Stimulated activated CD8-positive, alpha-beta memory T cell treated with anti-CD3 and anti-CD28 coated beads, Interleukin-15, amount 100 ng/mL, for 1 hour (primary cell): ENCODE results near the gene DDAH1.
"Not testable (repeated sequence)": the region's sequence is repeated elsewhere in the genome, so short reads cannot be mapped to it uniquely, and the experiment has no call there.

Experiments
- DNase-seq: peaks from one replicate; pipeline ENCODE4 v3.0.0-alpha.2; 2020; ENCODE audit warnings: low read depth

The DDAH1 gene

DNA sequence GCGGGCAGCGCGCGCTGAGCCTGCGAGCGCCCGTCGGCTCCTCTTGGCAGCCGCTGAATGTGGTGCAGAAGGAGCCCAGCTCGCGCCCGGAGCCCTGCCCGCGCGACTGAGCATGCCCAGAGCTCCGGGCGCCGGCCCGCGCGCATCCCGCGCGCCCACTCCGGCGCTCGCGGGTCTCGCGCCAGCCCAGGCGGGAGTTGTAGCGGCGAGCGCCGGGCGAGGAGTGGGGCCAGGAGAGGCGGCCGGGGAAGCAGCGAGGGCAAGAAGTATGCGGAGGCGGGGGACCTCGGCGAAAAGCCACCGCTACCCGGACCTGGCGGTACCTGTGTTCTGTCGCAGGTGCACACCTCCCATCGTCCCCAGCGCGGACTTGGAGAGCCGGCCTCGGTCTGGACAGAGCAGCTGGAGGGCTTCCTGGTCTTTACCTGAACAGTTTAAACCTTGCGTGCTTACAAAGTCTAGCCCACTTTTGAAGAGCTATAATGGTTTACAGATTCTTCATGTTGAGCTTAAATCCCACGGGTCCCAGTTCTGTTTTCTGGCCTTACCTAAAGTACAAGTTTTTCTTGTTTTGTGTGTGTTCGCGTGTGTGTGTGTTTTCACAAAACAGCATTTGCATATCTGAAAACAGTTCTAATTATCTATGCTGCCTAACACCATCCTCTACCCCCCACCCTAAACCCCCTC lies at the start of gene DDAH1:
DDAH1 (minus strand) TSS at position 61 of the 687 bp plus-strand sequence. CDS start 114 bp downstream, outside the sequence.
- DNase-seq: no peak

DNA sequence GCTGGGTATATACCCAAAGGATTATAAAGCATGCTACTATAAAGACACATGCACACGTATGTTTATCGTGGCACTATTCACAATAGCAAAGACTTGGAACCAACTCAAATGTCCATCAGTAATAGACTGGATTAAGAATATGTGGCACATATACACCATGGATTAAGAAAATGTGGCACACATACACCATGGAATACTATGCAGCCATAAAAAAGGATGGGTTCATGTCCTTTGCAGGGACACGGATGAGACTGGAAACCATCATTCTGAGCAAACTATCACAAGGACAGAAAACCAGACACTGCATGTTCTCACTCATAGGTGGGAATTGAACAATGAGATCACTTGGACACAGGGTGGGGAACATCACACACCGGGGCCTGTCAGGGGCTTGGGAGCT lies 49.0 kb upstream of the DDAH1 start:
- DNase-seq: not testable (repeated sequence)

DNA sequence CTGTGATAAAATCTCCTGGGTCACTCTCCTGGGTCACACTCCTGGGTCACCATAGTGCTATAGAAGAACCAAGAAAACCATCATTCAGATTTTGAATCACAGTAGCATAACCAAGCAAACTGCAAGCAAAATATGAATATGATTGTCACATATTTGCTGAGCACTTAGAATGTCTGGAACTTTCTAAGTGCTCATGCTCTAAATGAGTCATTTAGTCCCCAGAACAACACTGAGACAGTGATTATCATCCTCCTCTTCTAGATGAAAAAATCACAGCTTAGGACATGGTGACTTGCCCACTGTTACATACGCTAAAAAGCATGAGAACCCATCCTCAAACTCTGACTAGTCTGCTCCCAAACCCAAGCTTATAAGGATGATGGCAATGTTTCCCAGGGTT lies 39.5 kb upstream of the DDAH1 start:
- DNase-seq: no peak

DNA sequence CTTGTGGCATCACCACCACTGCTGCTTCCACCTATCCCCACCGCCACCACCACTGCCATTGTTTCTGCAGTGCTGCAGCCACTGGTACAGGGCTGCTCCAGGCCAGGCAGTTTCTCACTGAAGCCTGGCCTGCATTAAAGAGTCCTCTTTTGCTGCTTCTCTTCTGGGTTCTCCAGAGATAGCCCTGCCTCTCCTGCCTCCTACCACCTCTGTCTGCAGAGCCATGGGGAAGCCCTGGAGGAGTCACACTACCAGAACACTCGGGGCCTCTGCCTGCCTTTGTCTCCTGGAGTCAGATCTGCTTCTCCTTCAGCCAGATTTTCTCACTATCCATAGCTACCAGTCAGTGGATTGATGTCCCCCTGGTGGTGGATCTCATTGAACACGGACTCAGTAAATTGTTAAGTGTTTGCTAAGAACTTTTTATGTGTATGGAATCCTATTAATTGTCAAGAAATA lies 37.7 kb upstream of the DDAH1 start:
- DNase-seq: no peak

DNA sequence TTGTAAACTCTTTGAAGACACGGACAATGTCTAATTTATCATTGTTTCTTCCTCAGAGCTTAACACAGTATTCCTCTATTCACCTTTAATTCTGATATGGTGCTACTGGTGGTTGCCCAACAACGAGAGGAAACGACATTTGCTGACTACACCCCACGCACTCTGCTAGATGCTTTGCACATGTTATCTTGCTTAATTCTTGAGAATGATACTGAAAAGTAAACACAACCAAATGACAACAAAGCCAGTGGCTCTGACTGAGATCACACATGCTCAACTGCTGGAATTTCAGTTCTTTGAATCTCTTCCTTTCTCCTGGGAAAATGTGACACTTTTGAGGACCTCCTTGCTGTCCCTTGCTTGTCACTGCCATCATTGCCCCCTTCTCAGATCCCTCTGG lies 37.2 kb upstream of the DDAH1 start:
- DNase-seq: no peak

DNA sequence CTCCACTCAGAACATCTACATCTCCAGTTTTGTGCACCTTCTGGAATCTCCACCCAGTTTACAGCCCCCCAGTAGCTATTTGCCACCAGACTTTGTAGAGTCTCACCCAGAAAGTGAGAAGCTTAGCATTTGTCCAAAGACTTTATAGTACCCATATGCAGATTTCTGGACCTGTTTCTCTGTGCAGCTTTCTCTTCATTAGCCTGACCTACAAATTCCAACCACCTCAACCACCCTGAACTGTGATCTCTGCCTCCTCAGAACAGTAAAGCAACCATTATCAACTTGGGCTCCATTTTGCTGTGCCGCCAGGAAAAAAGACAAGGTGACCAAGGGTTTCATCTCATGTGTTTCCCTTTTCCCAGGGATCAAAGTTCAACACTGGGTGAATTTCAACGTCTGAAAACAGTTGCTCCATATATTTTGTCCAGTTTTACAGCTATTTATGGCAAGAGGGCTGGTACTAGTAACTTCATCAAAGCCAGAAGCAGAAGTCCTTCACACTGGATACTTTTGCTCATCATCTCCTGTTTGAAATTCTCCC lies 36.5 kb upstream of the DDAH1 start:
- no peak for DNase-seq

DNA sequence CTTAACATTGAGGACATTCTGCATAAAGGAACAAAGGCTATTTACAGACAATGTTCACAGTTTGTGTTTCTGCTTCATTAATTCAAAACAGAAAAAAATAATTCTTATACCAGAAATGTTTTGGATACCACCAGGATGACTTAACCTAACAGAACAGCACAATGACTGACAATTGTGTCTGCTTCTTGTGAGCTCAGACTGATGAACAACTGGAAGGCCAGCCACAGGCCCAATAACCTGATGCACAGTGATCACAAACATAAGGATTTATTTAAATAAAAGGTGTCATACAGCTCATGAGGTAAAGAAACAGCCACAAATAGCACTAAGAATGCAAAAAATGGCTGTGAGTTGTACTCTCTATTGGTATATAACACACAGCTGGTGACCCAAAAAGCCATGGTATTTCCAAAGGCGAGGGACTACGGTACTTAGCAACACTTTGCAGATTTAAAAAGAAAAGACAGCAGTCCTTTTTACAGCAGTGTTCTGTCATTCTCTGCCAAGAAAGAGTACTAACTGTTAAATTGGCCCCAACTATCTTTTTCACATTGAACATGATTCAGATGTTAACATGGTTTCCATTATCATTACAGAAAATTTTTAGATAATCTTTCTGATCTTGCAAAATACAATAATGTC lies 32.1 kb upstream of the DDAH1 start:
- no peak for DNase-seq

DNA sequence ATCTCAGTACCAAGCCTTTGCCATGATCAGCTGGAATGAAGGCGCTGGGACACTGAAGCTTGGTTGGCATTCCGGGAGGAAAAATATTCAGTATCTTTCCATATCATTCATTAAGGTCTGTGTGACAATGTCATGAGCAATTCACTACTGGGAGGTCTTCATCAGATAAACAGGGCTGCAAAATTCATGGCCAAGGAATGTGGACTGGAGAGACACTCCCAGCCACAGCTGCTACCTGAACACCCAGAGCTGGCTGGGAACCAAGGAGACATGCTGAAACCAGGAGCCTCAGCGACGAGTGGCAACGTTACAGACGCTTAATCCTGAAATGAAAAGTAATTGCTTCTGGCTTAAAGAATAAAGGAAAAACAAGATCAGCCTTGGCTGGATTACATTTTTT lies 30.6 kb upstream of the DDAH1 start:
- no peak for DNase-seq

DNA sequence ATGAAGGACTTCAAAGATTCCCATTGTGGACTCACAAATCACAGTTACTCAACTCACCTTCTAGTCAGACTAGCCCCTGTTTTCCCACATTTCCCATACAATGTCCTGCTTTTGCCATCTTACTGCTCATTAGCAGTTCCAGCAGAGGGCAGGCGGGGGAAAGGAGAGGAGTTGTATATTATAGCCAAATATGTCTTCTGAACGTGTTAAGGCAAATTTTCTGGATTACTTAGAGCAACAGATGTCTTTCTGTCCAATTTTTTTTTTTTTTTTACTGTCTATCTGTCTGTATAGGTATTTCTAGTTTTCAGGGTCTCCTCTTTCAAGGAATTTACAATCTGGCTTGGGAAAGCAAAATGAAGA lies 29.9 kb upstream of the DDAH1 start:
- no peak for DNase-seq

DNA sequence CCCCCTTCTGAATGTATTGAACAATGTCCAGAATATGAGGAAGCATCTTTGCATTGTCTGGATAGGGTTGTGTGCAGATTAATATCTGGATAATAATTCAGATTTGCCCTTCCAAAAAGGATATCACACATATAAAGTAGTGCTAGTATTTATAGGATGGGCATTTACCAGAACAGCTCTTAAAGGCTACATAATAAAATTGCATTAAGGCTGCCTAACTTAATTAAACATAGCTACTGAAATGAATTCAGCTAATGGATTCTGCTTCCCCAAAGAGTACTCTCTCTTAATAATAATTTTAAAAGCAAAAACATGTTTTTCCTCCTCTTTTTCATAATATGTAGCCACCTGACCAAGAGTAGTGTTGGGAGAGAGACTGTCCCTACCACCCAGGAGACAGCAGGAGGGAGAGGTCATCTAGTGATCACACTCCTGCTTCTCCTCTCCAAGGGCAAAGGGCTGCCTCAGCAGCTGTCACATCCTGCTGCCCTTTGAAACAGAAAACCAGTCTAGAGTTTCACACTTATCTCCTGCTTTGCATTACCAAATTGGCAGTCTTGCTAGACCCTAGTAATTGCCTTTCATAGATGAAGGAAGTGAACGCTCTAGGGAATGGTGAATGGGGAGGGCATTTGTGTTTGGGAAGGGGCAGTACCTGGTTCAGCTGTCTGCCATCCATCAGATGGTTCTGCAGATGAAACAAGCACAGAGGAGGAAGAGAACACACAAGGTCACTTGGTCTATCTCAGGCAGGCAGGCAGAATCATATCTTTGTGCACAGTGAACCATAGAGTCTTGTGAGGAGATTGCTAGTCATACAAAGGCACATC lies 29.3 kb upstream of the DDAH1 start:
- no peak for DNase-seq

DNA sequence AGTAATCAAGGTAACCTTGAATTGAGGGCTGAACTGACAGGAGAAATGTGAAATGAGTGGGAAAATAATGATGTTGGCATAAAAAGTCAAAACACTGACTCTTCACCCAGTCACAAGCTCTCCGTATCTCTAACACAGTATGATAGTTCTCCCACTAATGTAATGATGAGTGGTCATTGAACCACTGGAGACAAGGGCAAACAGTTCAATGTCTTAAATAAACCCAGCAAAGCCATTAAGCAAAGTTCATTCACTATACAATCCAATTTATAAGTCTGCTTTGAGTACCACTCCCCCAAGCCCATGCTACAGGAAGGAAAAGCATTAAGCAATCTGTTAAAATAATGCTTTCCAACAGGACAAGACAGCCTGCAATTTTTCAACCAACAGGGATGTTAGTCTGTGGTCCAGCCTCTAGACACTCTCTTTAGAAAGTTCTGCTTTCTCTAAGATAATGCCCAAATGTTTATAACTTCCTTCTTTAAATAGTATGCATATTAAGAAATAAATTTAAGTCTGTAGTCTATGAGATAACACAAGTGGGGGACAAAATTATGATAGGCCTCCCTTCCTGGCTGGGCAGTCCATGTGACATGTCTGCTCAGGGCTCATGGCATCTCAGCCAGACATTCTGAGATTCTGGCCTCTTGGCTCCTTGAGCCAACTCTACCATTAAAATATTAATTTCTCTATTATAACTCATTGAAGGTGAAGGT lies 25.5 kb upstream of the DDAH1 start:
- DNase-seq: no peak

DNA sequence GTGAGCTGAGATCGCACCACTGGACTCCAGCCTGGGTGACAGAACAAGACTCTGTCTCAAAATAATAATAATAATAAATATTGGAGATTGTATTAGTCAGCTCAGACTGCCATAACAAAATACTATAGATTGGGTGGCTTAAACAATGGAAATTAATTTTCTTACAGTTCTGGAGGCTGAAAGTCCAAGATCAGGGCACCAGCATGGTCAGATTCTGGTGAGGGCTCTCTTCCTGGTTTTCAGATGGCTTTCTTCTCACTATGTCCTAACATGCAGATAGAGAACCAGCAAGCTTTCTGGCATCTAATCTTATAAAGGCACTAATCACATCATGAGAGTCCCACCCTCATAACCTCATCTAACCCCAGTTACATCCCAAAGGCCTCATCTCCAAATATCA lies 23.2 kb upstream of the DDAH1 start:
- DNase-seq: no peak

DNA sequence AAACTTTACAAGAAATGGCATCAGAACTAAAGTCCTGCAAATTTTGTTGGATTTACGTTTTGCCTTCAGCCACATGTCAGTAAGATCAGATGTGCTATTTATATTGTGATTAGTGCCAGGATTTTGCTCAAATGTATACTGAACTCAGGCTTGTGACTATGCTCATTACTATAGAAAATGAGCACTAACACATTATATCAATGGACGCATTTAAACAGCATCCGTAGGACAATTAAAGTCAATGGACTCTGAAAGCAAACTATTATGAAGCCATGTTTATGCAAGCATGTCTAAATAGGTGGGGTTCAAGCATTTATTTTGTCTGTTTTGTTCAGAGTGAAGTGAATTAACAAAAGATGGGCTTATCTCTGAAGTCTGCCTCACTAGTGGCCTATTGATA lies 20.6 kb upstream of the DDAH1 start:
- DNase-seq: no peak

DNA sequence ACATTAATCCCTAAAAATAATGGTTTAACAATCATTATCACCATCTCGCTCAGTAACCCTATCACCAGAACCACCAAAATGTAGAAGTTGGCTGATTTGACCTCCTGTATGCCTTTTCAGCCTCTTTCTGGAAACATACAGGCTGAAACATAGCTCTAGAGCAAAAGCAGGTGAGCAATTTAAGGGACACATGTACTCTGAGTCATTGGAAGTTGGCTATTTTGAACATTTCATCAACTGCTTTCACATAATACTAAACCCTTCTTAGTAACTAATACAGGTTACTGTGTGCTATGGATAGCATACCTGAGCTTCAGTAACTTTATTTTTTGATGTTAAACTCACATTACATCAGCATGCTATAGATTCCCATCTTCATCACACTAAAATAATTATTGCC lies 19.8 kb upstream of the DDAH1 start:
- DNase-seq: no peak

DNA sequence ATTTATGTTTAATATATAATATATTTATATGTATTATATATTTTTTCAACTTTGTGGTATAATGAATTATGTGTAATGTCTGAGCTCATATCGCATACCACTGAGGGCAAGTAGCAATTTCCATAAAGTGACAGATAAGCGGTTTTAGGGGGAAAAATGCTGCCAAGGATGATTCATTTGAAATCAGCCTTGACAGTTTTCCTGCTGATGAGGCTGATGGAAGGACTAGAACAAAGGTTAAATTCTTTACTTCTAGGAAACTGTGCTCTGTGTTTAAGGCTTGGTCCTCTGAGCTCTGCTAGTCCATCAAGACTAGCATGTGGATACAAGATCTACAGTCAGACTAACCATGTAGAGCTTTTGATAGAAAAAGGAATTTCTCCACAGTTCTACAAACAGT lies 19.3 kb upstream of the DDAH1 start:
- DNase-seq: no peak

DNA sequence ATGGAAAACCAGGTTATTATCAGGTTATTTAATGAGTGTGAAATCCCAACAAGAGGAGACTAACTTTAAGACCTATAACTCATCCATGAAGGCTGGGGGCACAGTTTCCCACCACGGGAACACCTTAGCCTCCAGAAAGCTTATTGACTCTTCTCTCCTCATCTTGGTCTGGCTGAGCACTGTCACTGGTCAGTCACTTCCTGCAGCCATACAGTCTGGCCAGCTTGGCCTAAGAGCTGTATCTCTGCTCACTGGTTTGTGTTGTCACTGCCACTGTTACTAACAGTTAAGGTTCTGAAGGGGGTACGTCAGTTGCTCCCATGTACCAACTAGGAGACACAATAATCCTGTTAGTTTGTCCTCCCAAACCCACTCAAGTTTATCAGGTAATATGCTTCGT lies 16.7 kb upstream of the DDAH1 start:
- DNase-seq: no peak

DNA sequence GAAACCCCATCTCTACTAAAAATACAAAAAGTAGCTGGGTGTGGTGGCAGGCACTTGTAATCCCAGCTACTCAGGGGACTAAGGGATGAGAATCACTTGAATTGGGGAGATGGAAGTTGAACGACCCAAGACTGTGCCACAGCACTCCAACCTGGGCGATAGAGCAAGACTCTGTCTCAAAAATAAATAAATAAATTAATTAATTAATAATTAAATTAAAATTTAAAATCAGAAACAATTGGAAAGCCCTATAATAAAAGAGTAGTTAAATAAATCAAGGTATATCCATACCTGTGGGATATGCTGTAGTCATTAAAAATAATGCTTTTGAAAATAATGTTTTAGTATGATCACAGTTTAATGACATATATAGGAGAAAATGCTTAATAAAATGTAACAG lies 15.6 kb upstream of the DDAH1 start:
- no peak for DNase-seq

DNA sequence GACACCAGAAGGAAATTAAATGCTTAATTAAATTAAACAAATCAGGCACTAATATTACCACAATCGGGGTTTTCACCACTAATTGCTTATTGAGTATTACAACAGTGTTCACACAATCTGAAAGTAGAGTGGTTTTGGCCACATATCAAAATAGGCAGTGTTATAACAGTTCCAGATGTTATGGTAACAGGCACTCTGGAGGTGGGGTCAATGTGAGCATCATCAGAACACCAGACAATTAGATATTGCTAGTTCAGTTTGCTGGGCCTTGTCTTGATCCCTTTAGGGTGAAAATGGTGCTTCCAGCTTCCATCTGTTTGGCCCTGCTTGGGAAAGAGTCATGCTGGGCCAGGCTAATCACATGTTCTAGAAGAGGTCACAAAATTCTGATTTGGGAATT lies 14.5 kb upstream of the DDAH1 start:
- DNase-seq: no peak

DNA sequence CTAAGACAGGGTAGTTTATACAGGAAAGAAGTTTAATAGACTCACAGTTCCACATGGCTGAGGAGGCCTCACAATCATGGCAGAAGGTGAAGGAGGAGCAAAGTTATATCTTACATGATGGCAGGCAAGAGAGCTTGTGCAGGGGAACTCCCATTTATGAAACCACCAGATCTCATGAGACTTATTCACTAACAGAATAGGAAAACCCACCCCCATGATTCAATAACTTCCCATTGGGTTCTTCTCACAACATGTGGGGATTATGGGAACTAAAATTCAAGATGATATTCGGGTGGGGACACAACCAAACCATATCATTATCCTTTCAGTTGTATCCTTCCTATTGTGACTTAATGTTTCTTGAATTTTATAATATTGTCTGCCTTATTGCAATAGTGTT lies 13.4 kb upstream of the DDAH1 start:
- DNase-seq: no peak

DNA sequence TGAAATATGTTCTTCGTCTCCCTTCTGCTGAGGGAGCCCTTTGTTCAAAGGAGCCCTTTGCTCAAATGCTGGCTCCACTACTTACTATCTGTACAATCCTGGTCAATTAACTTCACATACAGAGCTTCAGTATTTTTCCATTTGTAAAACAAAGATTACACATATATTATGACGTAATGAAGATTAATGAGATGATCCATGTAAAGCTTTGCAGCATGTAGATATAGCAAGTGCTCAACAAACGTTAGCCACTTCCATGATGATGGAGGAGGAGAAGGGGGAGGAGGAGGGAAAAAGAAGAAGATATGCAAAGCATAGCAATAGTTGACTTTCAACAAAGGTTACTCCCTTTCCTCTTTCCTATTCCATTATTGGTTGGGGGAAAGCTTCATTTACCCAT lies 10.1 kb upstream of the DDAH1 start:
- no peak for DNase-seq

DNA sequence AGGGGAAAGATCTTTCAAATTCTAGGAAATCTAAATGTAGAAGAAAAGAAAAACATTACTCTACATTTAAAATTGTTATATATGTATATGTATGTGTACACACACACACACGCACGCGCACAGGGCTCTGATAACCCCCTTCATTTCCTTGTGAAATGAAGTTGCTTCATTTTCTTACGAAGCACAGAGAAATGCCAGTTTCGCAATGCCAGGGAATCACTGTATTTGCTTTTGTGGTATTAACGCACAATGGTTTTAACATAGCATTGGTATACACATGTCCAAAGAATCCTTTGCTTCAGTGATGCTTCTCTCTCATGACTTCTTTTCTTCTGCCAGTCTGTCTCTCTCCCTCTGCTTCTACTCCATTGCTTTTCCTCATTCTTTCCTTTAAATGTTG lies 8.4 kb upstream of the DDAH1 start:
- DNase-seq: no peak

DNA sequence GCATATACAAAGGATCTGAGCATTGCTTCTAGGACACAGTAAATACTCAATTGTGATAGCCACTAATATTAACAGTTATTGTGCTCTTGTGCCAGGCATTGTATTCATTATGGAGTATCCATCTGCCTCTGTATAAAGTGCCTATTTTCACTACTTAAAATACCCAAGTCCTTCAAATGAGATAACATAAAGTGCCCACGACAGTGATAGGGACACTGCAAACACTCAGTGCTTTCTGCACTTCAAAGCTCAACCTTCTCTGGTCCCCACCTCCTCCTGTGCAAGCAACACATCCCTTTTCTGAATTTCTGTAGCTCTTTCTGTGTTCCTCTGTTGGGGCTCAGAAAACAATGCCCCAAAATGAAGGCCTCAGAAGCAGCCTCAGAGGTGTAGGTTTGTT lies 6.6 kb upstream of the DDAH1 start:
- DNase-seq: no peak
